Measurements from ENCODE around the gene CXorf38.

Gene CXorf38

DNA sequence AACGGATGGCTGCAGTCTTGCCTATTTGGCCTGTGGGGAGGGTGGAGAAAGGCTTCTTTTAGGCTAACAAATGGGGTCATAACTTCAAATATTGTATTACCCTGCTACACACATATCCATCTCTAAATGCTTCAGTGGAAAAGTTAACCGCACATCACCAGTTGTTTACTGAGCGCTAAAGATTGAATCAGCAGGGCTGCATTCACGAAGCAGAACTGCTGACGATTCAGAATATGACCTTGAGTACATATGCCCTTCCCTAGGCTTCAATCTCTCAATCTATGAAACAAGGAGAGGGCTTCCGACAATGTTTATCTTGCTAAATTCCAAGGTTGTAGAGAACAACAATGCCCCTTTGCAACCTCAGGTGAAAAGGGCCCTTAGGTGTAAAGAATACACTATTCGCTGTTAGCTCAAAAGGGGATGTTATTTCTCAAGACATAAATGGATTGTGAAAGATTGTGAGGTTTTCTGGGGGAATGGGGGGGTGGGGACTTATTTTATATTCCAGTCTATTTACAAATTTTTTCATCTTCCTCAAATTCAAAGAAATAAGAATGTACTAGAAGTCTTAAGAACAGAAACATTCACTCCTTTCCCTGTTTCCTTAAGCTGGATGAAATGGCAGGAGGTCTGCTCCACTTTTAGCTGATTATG is 69.2 kb downstream of the CXorf38 start:
- no peak for TF ChIP-seq CTCF (IDR thresholded peaks at IDR 0.05; ENCODE audit: control extremely low read depth, extremely low read depth, low read depth, missing control alignments)
- ChIA-PET CTCF (no interaction called here), POLR2A (no interaction called here)
- DNase-seq (ENCODE audit: extremely low spot score), result no peak
